H1 (cell line): ENCODE results near the gene C2. TPM values are rescaled to one million over a fixed set of nuclear protein-coding genes. Genes with fewer than 3 reads are reported as not detected.

Experiments used
- CTCF ChIA-PET: fragments of 300-600 bp; sonication (Branson Sonifier 250); formaldehyde crosslinking; loops from one replicate; lab custom pipeline; 2021; ENCODE audit not compliant: partially characterized antibody; lab: Charles Lee
- POLR2A ChIA-PET: fragments of 300-600 bp; sonication (Branson Sonifier 250); formaldehyde crosslinking; loops from one replicate; lab custom pipeline; 2021; ENCODE audit warnings: inconsistent platforms; ENCODE audit not compliant: partially characterized antibody; lab: Charles Lee
- DNase-seq, 2 experiments: peaks; one replicate each; pipeline versions ENCODE4 v3.0.0 to v3.0.0-alpha.2; 2010 to 2022; ENCODE audit warnings: low spot score in 2 of 2, low read depth in 1 of 2, mixed read lengths in 1 of 2
- FAIRE-seq: peaks from 2 replicates; lab custom pipeline; 2011; peaks lifted over from hg19 to GRCh38; lab: Jason Lieb, UNC
- H2AFZ ChIP-seq: 2 replicates; pipeline ENCODE4 v1.8.1; 2012; ENCODE audit warnings: low read length, inconsistent platforms
- H2AK5ac ChIP-seq: 2 replicates; pipeline ENCODE4 v1.6.1; 2013; ENCODE audit warnings: low read depth, low read length
- H2BK120ac ChIP-seq: replicated peaks from 2 replicates; pipeline ENCODE3; 2013; ENCODE audit warnings: low read depth, low read length, inconsistent platforms
- H2BK12ac ChIP-seq: 2 replicates; pipeline ENCODE4 v1.6.1; 2013; ENCODE audit warnings: low read depth, low read length
- H2BK15ac ChIP-seq: 2 replicates; pipeline ENCODE4 v1.6.1; 2013; ENCODE audit warnings: low read length
- H2BK20ac ChIP-seq: 2 replicates; pipeline ENCODE4 v1.6.1; 2013; ENCODE audit warnings: low read length
- H2BK5ac ChIP-seq: 2 replicates; pipeline ENCODE4 v1.6.1; 2013; ENCODE audit warnings: low read depth, low read length
- H3K14ac ChIP-seq: 2 replicates; pipeline ENCODE4 v1.6.1; 2013; ENCODE audit warnings: inconsistent platforms; ENCODE audit not compliant: insufficient read length
- H3K18ac ChIP-seq: 2 replicates; pipeline ENCODE4 v1.6.1; 2013; ENCODE audit warnings: low read length; ENCODE audit errors: extremely low read depth
- H3K23ac ChIP-seq: 2 replicates; pipeline ENCODE4 v1.6.1; 2013; ENCODE audit warnings: inconsistent platforms; ENCODE audit not compliant: insufficient read length
- H3K23me2 ChIP-seq: 2 replicates; pipeline ENCODE4 v1.6.1; 2013; ENCODE audit warnings: low read depth, low read length
- H3K27ac ChIP-seq: 2 replicates; pipeline ENCODE4 v1.6.1; 2011; ENCODE audit warnings: low read depth, low read length, inconsistent platforms
- H3K27me3 ChIP-seq, 4 experiments: replicated peaks in 1 of 4; 1 replicate in 1 of 4; 2 replicates in 3 of 4; pipeline versions ENCODE4 v1.6.1 to v1.8.1; 2011 to 2013; ENCODE audit warnings: low read length in 3 of 4, mild to moderate bottlenecking in 3 of 4, inconsistent platforms in 2 of 4, mixed read lengths in 2 of 4, moderate library complexity in 1 of 4; ENCODE audit not compliant: control insufficient read depth in 3 of 4, insufficient read depth in 3 of 4; ENCODE audit errors: extremely low read depth in 1 of 4
- H3K36me3 ChIP-seq, 4 experiments: 2 replicates each; pipeline versions ENCODE4 v1.6.1 to v1.8.1; 2011 to 2013; ENCODE audit warnings: mild to moderate bottlenecking in 4 of 4, low read length in 3 of 4, moderate library complexity in 2 of 4, control low read depth in 1 of 4, inconsistent platforms in 1 of 4; ENCODE audit not compliant: insufficient read depth in 4 of 4, control insufficient read depth in 2 of 4
- H3K4ac ChIP-seq: replicated peaks from 2 replicates; pipeline ENCODE3; 2013; ENCODE audit warnings: low read length, low read depth, mixed read lengths, inconsistent platforms; ENCODE audit not compliant: insufficient read length
- H3K4me1 ChIP-seq, 4 experiments: replicated peaks in 1 of 4; 1 replicate in 1 of 4; 2 replicates in 3 of 4; pipeline versions ENCODE4 v1.6.1 to v1.8.1; 2011 to 2013; ENCODE audit warnings: low read length in 3 of 4, inconsistent platforms in 2 of 4, mixed read lengths in 1 of 4; ENCODE audit not compliant: insufficient read depth in 4 of 4, control insufficient read depth in 3 of 4
- H3K4me2 ChIP-seq, 2 experiments: 2 replicates each; pipeline versions ENCODE4 v1.6.1 to v1.8.1; 2011 to 2013; ENCODE audit warnings: low read depth in 2 of 2, low read length in 2 of 2, control low read depth in 1 of 2, inconsistent platforms in 1 of 2, mild to moderate bottlenecking in 1 of 2; ENCODE audit not compliant: insufficient read depth in 1 of 2
- H3K4me3 ChIP-seq, 4 experiments: fragments of 200-600, 300-600 bp in 1 of 4; sonication (generic), shearing (Covaris generic), sonication (Bioruptor Twin) in 1 of 4; 2 replicates each; pipeline versions ENCODE4 v1.5.1 to v1.8.1; 2011 to 2016; ENCODE audit warnings: low read length in 4 of 4, low read depth in 3 of 4, control low read depth in 2 of 4, inconsistent platforms in 2 of 4, mild to moderate bottlenecking in 2 of 4, mixed read lengths in 1 of 4, moderate library complexity in 1 of 4; ENCODE audit not compliant: insufficient read depth in 2 of 4; ENCODE audit errors: extremely low read depth in 1 of 4
- H3K56ac ChIP-seq: replicated peaks from 2 replicates; pipeline ENCODE3; 2013; ENCODE audit warnings: low read depth, mild to moderate bottlenecking, mixed read lengths, low read length, inconsistent platforms; ENCODE audit not compliant: insufficient read length
- H3K79me1 ChIP-seq: 2 replicates; pipeline ENCODE4 v1.6.1; 2013; ENCODE audit warnings: low read depth, low read length, control low read depth
- H3K79me2 ChIP-seq, 2 experiments: 2 replicates each; pipeline versions ENCODE4 v1.6.1 to v1.8.1; 2012 to 2013; ENCODE audit warnings: low read length in 2 of 2, mild to moderate bottlenecking in 2 of 2, inconsistent platforms in 1 of 2; ENCODE audit not compliant: insufficient read depth in 2 of 2, control insufficient read depth in 1 of 2
- H3K9ac ChIP-seq, 4 experiments: replicated peaks in 1 of 4; 1 replicate in 1 of 4; 2 replicates in 3 of 4; pipeline versions ENCODE4 v1.6.1 to v1.8.1; 2011 to 2013; ENCODE audit warnings: low read depth in 3 of 4, low read length in 3 of 4, control low read depth in 2 of 4, mild to moderate bottlenecking in 2 of 4, moderate library complexity in 2 of 4, inconsistent platforms in 1 of 4; ENCODE audit errors: extremely low read depth in 1 of 4
- H3K9me3 ChIP-seq, 2 experiments: 2 replicates each; pipeline versions ENCODE4 v1.6.1 to v1.8.1; 2012 to 2013; ENCODE audit warnings: mild to moderate bottlenecking in 2 of 2, moderate library complexity in 2 of 2, control low read depth in 1 of 2, inconsistent platforms in 1 of 2, low read depth in 1 of 2, low read length in 1 of 2, mixed read lengths in 1 of 2; ENCODE audit not compliant: insufficient read depth in 2 of 2
- H4K20me1 ChIP-seq, 2 experiments: replicated peaks in 1 of 2; 2 replicates each; pipeline versions ENCODE3 to v1.8.1; 2011 to 2013; ENCODE audit warnings: inconsistent platforms in 2 of 2, low read length in 2 of 2, mild to moderate bottlenecking in 1 of 2; ENCODE audit not compliant: insufficient read depth in 2 of 2, control insufficient read depth in 1 of 2
- H4K5ac ChIP-seq: 2 replicates; pipeline ENCODE4 v1.6.1; 2013; ENCODE audit warnings: low read length, low read depth, mixed read lengths, inconsistent platforms; ENCODE audit not compliant: insufficient read length
- H4K8ac ChIP-seq: 2 replicates; pipeline ENCODE4 v1.8.0; 2013; ENCODE audit warnings: mild to moderate bottlenecking, moderate library complexity, low read length, inconsistent platforms; ENCODE audit not compliant: insufficient read depth; ENCODE audit errors: extremely low read depth
- H4K91ac ChIP-seq: replicated peaks from 2 replicates; pipeline ENCODE3; 2013; ENCODE audit warnings: low read length, mixed read lengths, inconsistent platforms; ENCODE audit not compliant: insufficient read length
- CTBP2 ChIP-seq: IDR thresholded peaks from 2 replicates; pipeline ENCODE4 v1.7.0; 2011; ENCODE audit warnings: borderline replicate concordance, mild to moderate bottlenecking, moderate library complexity, mixed read lengths, low read length; ENCODE audit not compliant: insufficient read depth, insufficient read length
- EP300 ChIP-seq, 2 experiments: IDR thresholded peaks; 1 replicate in 1 of 2; 2 replicates in 1 of 2; pipeline ENCODE4 v1.6.1; 2011 to 2012; ENCODE audit warnings: low read depth in 2 of 2, low read length in 2 of 2, mild to moderate bottlenecking in 2 of 2, borderline replicate concordance in 1 of 2, inconsistent platforms in 1 of 2, moderate library complexity in 1 of 2
- FOSL1 ChIP-seq: IDR thresholded peaks from 2 replicates; pipeline ENCODE4 v1.6.1; 2011; ENCODE audit warnings: mild to moderate bottlenecking, low read depth, low read length, moderate library complexity; ENCODE audit not compliant: insufficient read depth
- GTF2F1 ChIP-seq: IDR thresholded peaks from 2 replicates; pipeline ENCODE4 v1.6.1; 2012; ENCODE audit warnings: low read depth, low read length, improper control_type of control experiment, borderline replicate concordance
- HDAC6 ChIP-seq: IDR thresholded peaks from one replicate; pipeline ENCODE4 v1.7.1; 2012; ENCODE audit warnings: low read depth, mild to moderate bottlenecking, inconsistent platforms, low read length, moderate library complexity
- RAD21 ChIP-seq, 2 experiments: IDR thresholded peaks in 1 of 2; conservative IDR thresholded peaks in 1 of 2; 2 replicates each; pipeline ENCODE4 v1.6.1; 2011; ENCODE audit warnings: low read depth in 2 of 2, low read length in 2 of 2, improper control_type of control experiment in 1 of 2, inconsistent platforms in 1 of 2, mild to moderate bottlenecking in 1 of 2, moderate library complexity in 1 of 2
- RBBP5 ChIP-seq: IDR thresholded peaks from 2 replicates; pipeline ENCODE4 v1.7.1; 2012; ENCODE audit warnings: low read depth, mild to moderate bottlenecking, inconsistent platforms, low read length, moderate library complexity, borderline replicate concordance
- RXRA ChIP-seq: IDR thresholded peaks from 2 replicates; pipeline ENCODE4 v1.6.1; 2011; ENCODE audit warnings: low read depth, mild to moderate bottlenecking, low read length, moderate library complexity; ENCODE audit not compliant: insufficient read depth
- SAP30 ChIP-seq: fragments of 300-600 bp; sonication (generic); IDR thresholded peaks from 2 replicates; pipeline ENCODE4 v1.7.1; 2012; ENCODE audit warnings: low read length, moderate library complexity, mild to moderate bottlenecking, inconsistent platforms; ENCODE audit not compliant: insufficient read depth, insufficient replicate concordance
- SP1 ChIP-seq: IDR thresholded peaks from 2 replicates; pipeline ENCODE4 v1.6.1; 2011; ENCODE audit warnings: low read depth, low read length
- TAF1 ChIP-seq: IDR thresholded peaks from 2 replicates; pipeline ENCODE4 v1.6.1; 2011; ENCODE audit warnings: mild to moderate bottlenecking, low read depth, low read length
- WGBS, 2 experiments: shearing (Covaris generic) in 1 of 2; methylation state at CpG; one replicate each; pipeline versions ENCODE4 v1.1.6 to v1.1.7; 2013 to 2015; ENCODE audit warnings: low lambda C conversion rate in 2 of 2, mixed read lengths in 2 of 2, inconsistent platforms in 1 of 2, low coverage in 1 of 2, missing lambda C conversion rate in 1 of 2; ENCODE audit not compliant: insufficient replicate concordance in 2 of 2, insufficient coverage in 1 of 2, insufficient read length in 1 of 2; ENCODE audit errors: extremely low coverage in 1 of 2, missing lambda C conversion rate in 1 of 2; 5-methylcytosine and 5-hydroxymethylcytosine counted together
- polyA plus RNA-seq, 7 experiments: library from polyadenylated mRNA; depleted of rRNA in 3 of 7; stranded (reverse) in 5 of 7; unstranded in 2 of 7; fragments of >200 nt in 5 of 7; fragments of 200-250 nt in 2 of 7; gene quantifications; 1 replicate in 5 of 7; 2 replicates in 1 of 7; 4 replicates in 1 of 7; pipeline versions ENCODE4 v1.2.1 to v1.2.3, GENCODE V29; 2011 to 2013; ENCODE audit warnings: missing spikeins in 2 of 7, mixed read lengths in 2 of 7
- total RNA-seq: library from RNA; stranded (reverse); fragmentation: NEBNext Ultra II Directional; extraction: Animal tissue kit (Norgen Biotek cat#: 25700); gene quantifications from 2 replicates; pipeline ENCODE4 v1.2.1, GENCODE V29; 2021

C2 gene
- total and polyA plus RNA-seq, 2 of the 8 experiments (the other 6 are each of a cell fraction or from before 2014, with no cell fraction given): 0.26 to 0.38 TPM

DNA sequence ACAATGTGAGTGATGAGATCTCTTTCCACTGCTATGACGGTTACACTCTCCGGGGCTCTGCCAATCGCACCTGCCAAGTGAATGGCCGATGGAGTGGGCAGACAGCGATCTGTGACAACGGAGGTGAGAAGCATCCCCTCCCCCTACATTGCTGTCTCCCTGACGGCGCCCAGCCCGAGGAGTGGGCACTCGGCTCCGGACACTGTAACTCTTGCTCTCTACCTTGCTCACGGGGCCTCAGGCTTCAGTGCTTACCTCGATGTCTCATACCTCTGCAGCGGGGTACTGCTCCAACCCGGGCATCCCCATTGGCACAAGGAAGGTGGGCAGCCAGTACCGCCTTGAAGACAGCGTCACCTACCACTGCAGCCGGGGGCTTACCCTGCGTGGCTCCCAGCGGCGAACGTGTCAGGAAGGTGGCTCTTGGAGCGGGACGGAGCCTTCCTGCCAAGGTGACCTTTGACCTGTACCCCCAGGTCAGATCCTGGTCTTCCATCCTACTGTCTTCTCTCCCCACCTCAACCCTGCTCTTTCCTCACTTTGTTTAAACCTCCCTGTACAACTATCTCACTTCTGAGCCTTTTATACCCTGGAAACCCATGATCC is 19.7 kb downstream of the C2 start:
- H3K14ac ChIP-seq: no peak overlapping the region
- ChIA-PET CTCF (no interaction called here), POLR2A (interaction anchor here (0.7 to 16.4 kb wide), 6 partner anchors 6 to 57 kb away, joined by 3 to 279 read pairs (median 12); partner anchors contain the start of genes DXO, NELFE and SKIC2)
- H3K79me2 ChIP-seq: no peaks in the 10 kb centered on the region
- no peaks in the 10 kb centered on the region for H3K9me3 ChIP-seq
- H2AFZ ChIP-seq: no peak overlapping the region
- H4K20me1 ChIP-seq: no peaks in the 10 kb centered on the region
- no peak overlapping the region for H2AK5ac ChIP-seq
- H3K27ac ChIP-seq: no peak overlapping the region
- H2BK12ac ChIP-seq: no peak overlapping the region
- H2BK120ac ChIP-seq: no peak overlapping the region
- no peak overlapping the region for H3K4me2 ChIP-seq
- H3K4me3 ChIP-seq: no peak overlapping the region
- WGBS, 2 experiments: 90% methylated on average over 22 of the region's 24 CpGs; no CpG with 5 or more reads in 1 of the 2 experiments
- H4K91ac ChIP-seq: no peak overlapping the region
- H3K9ac ChIP-seq: no peak overlapping the region
- FAIRE-seq (no peak), DNase-seq (no peak)
- H3K4me1 ChIP-seq: peaks cover 0 to 2% (median 0%) of the 10 kb centered on the region in 4 experiments; a peak in 1 of 7 replicates
- H3K4ac ChIP-seq: no peak overlapping the region
- no peak overlapping the region for H2BK20ac ChIP-seq
- H4K5ac ChIP-seq: no peak overlapping the region
- H2BK5ac ChIP-seq: no peak overlapping the region
- H4K8ac ChIP-seq: no peak overlapping the region
- no peak overlapping the region for H3K23ac ChIP-seq
- peaks cover 0 to 11% (median 2%) of the 10 kb centered on the region in 4 experiments; a peak in 3 of 7 replicates for H3K27me3 ChIP-seq
- no peak overlapping the region for H2BK15ac ChIP-seq
- no peaks in the 10 kb centered on the region for H3K23me2 ChIP-seq
- H3K56ac ChIP-seq: no peak overlapping the region
- H3K18ac ChIP-seq: no peak overlapping the region
- no peaks in the 10 kb centered on the region for H3K79me1 ChIP-seq
- peaks cover 7 to 15% (median 12%) of the 10 kb centered on the region in 4 experiments; a peak in 6 of 8 replicates for H3K36me3 ChIP-seq
- no peak for TF ChIP-seq RAD21 (IDR thresholded peaks at IDR 0.05 in 1 of 2, conservative IDR thresholded peaks at IDR 0.05 in 1 of 2; ENCODE audit: low read depth in 2 of 2, low read length in 2 of 2)
- no peak for TF ChIP-seq TAF1
- TF ChIP-seq FOSL1: no peak
- TF ChIP-seq SAP30: no peak
- TF ChIP-seq RXRA: no peak
- no peak for TF ChIP-seq RBBP5
- TF ChIP-seq CTBP2: no peak
- TF ChIP-seq GTF2F1: no peak
- TF ChIP-seq HDAC6: no peak
- no peak for TF ChIP-seq EP300 (IDR thresholded peaks at IDR 0.05; ENCODE audit: borderline replicate concordance in 1 of 2, low read depth in 2 of 2, low read length in 2 of 2)
- no peak for TF ChIP-seq SP1
